H1 (cell line): Measurements from ENCODE around the gene CEMIP2. TPM values are rescaled to one million over a fixed set of nuclear protein-coding genes. Genes with fewer than 3 reads are reported as not detected.

Experiments
- NANOG ChIP-seq: IDR thresholded peaks from 2 replicates; pipeline ENCODE4 v1.6.1; 2011; ENCODE audit warnings: low read length, low read depth, mild to moderate bottlenecking, inconsistent platforms; ENCODE audit not compliant: insufficient read depth, poor library complexity, severe bottlenecking
- NRF1 ChIP-seq: IDR thresholded peaks from 2 replicates; pipeline ENCODE4 v1.6.1; 2011; ENCODE audit warnings: mild to moderate bottlenecking, low read depth, low read length, improper control_type of control experiment
- polyA plus RNA-seq, 7 experiments: library from polyadenylated mRNA; depleted of rRNA in 3 of 7; stranded (reverse) in 5 of 7; unstranded in 2 of 7; fragments of >200 nt in 5 of 7; fragments of 200-250 nt in 2 of 7; gene quantifications; 1 replicate in 5 of 7; 2 replicates in 1 of 7; 4 replicates in 1 of 7; pipeline versions ENCODE4 v1.2.1 to v1.2.3, GENCODE V29; 2011 to 2013; ENCODE audit warnings: missing spikeins in 2 of 7, mixed read lengths in 2 of 7
- total RNA-seq: library from RNA; stranded (reverse); fragmentation: NEBNext Ultra II Directional; extraction: Animal tissue kit (Norgen Biotek cat#: 25700); gene quantifications from 2 replicates; pipeline ENCODE4 v1.2.1, GENCODE V29; 2021

CEMIP2 gene
- total and polyA plus RNA-seq, 2 of the 8 experiments (the other 6 are each of a cell fraction or from before 2014, with no cell fraction given), result 25.2 to 52.1 TPM

DNA sequence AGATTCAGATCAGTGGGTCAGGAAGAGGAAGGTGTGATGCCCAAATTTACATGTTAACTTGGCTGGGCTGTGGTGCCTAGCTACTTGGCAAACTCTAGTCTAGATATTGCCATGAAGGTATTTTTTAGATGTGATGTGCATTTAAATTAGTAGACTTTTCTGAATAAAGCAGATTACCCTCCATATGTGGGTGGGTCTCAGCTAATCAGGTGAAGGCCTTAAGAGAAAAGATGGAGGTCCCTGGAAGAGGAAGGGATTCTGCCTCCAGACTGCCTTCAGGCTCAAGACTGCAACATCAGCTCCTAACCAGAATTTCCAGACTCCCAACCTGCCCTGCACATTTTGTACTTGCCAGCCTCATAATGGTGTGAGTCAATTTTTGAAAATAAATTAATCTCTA is 115.8 kb downstream of the CEMIP2 start (continued):
- no peak for TF ChIP-seq NANOG
- TF ChIP-seq NRF1, result no peak
- TF ChIP-seq, all 59 proteins: peak for 0
